Endometrial microvascular endothelial cells (primary cell): ENCODE measurements around the gene ARID4B. TPM values are rescaled to one million over a fixed set of nuclear protein-coding genes. Genes with fewer than 3 reads are reported as not detected.
"Not testable (repeated sequence)": the region's sequence is repeated elsewhere in the genome, so short reads cannot be mapped to it uniquely, and the experiment has no call there.

Experiments used
- in situ Hi-C: cut with HindIII; loops from 2 replicates; pipeline ENCODE4 v1.10.0; 2017; ENCODE audit warnings: low sequenced_read_pairs, low pct_unique_long_range_greater_than_20kb; ENCODE audit errors: inconsistent ontology term
- total RNA-seq: library from RNA; depleted of rRNA; stranded (reverse); fragments of >200 nt; gene quantifications from one replicate; pipeline ENCODE4 v1.2.3, GENCODE V29; 2015; ENCODE audit errors: inconsistent ontology term

The ARID4B gene
- total RNA-seq, 1 donor from 2014 or later, result 13.8 TPM

GRCh38 chr1:235302143-235302542 is 25.8 kb downstream of the ARID4B start:
- in situ Hi-C loops, result no loop called here

- in situ Hi-C loops, result no loop called here
Measured at GRCh38 chr1:235299169-235299858, 28.7 kb downstream of the ARID4B start.

- in situ Hi-C loops, result no loop called here
Measured at GRCh38 chr1:235298758-235299157, 29.2 kb downstream of the ARID4B start.

GRCh38 chr1:235297579-235297978 is 30.4 kb downstream of the ARID4B start:
- in situ Hi-C loops, result no loop called here

GRCh38 chr1:235296729-235297128 is 31.2 kb downstream of the ARID4B start:
- in situ Hi-C loops, result no loop called here

- in situ Hi-C loops, result no loop called here
Measured at GRCh38 chr1:235295902-235296350, 32.1 kb downstream of the ARID4B start.

GRCh38 chr1:235293322-235293942 is 34.5 kb downstream of the ARID4B start:
- in situ Hi-C loops, result no loop called here

GRCh38 chr1:235292790-235293189 is 35.2 kb downstream of the ARID4B start:
- in situ Hi-C loops, result no loop called here

GRCh38 chr1:235291599-235292091 is 36.3 kb downstream of the ARID4B start:
- in situ Hi-C loops, result no loop called here

- in situ Hi-C loops, result no loop called here
Measured at GRCh38 chr1:235290740-235291502, 37.1 kb downstream of the ARID4B start.

- in situ Hi-C loops, result no loop called here
Measured at GRCh38 chr1:235289859-235290739, 37.9 kb downstream of the ARID4B start.

GRCh38 chr1:235287208-235287882 is 40.6 kb downstream of the ARID4B start:
- in situ Hi-C loops, result no loop called here

- in situ Hi-C loops, result no loop called here
Measured at GRCh38 chr1:235286667-235287066, 41.3 kb downstream of the ARID4B start.

GRCh38 chr1:235284231-235284769 is 43.7 kb downstream of the ARID4B start:
- in situ Hi-C loops, result no loop called here

- in situ Hi-C loops, result not testable (repeated sequence)
Measured at GRCh38 chr1:235283636-235284035, 44.3 kb downstream of the ARID4B start.

- in situ Hi-C loops, result no loop called here
Measured at GRCh38 chr1:235280467-235280866, 47.5 kb downstream of the ARID4B start.

GRCh38 chr1:235279694-235280093 is 48.3 kb downstream of the ARID4B start:
- in situ Hi-C loops, result no loop called here

- in situ Hi-C loops, result no loop called here
Measured at GRCh38 chr1:235278915-235279292, 49.1 kb downstream of the ARID4B start.
